Thyroid gland (tissue), 4 donors: Measurements from ENCODE around the gene TLL1. TPM values are rescaled to one million over a fixed set of nuclear protein-coding genes. Genes with fewer than 3 reads are reported as not detected.

Source experiments
- DNase-seq, 2 donors: peaks; one replicate each; pipeline ENCODE4 v3.0.0-alpha.2; 2019
- H3K27ac ChIP-seq, 3 donors: fragments of 200-600 bp; sonication (generic); 1 replicate in 2 of 3; 2 replicates in 1 of 3; pipeline ENCODE4 v1.5.1; 2016 to 2019; ENCODE audit warnings: mild to moderate bottlenecking in 1 of 3, moderate library complexity in 1 of 3
- H3K27me3 ChIP-seq: fragments of 200-600 bp; sonication (generic); one replicate; pipeline ENCODE4 v1.5.1; 2019
- H3K36me3 ChIP-seq, 2 donors: fragments of 200-600 bp; sonication (generic); one replicate each; pipeline ENCODE4 v1.5.1; 2016 to 2019
- H3K4me1 ChIP-seq, 2 donors: fragments of 200-600 bp; sonication (generic); one replicate each; pipeline ENCODE4 v1.5.1; 2017 to 2019
- H3K4me3 ChIP-seq, 3 donors: fragments of 200-600 bp; sonication (generic); replicated peaks in 1 of 3; 1 replicate in 2 of 3; 2 replicates in 1 of 3; pipeline ENCODE4 v1.5.1; 2016; ENCODE audit warnings: mild to moderate bottlenecking in 1 of 3
- H3K9me3 ChIP-seq: fragments of 200-600 bp; sonication (generic); one replicate; pipeline ENCODE4 v1.5.1; 2017
- POLR2A ChIP-seq, 2 donors: fragments of 450-650 bp; IDR thresholded peaks; one replicate each; pipeline ENCODE4 v1.6.1; 2017; ENCODE audit warnings: antibody characterized with exemption in 2 of 2, mild to moderate bottlenecking in 2 of 2, moderate library complexity in 1 of 2
- WGBS, 2 donors: methylation state at CpG; one replicate each; pipeline ENCODE4 v1.1.5; 2017; 5-methylcytosine and 5-hydroxymethylcytosine counted together
- intact Hi-C: fragments of 100-400 bp; cut with DNase I; formaldehyde crosslinking; loops from one replicate; pipeline ENCODE4 v1.15.1; 2023
- total RNA-seq, 4 donors: library from RNA; depleted of rRNA; stranded (reverse); fragments of >200 nt; gene quantifications; one replicate each; pipeline ENCODE4 v1.2.3, GENCODE V29; 2016
- TF ChIP-seq, protein P1 (sequence below), 6 experiments: fragments of 200-600 bp in 3 of 6; fragments of 450-650 bp in 3 of 6; sonication (generic) in 3 of 6; IDR thresholded peaks; one replicate each; pipeline ENCODE4 v1.5.1; 2016 to 2019; ENCODE audit warnings: antibody characterized with exemption in 6 of 6, mild to moderate bottlenecking in 2 of 6, inconsistent platforms in 1 of 6, moderate library complexity in 1 of 6

TLL1 gene
- total RNA-seq, 4 donors from 2014 or later = 6.0 to 10.3 (median 7.8) TPM

DNA sequence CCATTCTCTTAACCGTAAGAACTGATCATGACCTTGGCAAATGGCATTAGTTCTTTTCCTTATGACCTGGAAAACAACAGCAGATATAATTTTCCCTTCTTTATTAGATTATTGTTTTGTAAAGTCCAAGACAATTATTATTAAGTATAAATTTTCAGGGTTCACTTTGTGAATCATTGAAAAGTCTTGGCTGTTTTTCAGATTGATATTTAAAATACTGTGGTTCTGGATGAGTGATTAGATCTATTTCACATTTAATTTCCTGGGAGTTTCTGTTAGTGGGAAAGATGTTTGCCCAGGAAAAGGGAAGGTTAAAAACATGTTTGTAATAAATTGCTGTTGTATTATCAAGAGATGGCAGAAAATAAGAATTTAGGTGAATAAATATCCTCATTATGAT lies 194.9 kb downstream of the TLL1 start:
- Histone ChIP-seq H3K36me3 (no peaks in the 10 kb centered on the region), H3K27me3 (no peaks in the 10 kb centered on the region), H3K4me1 (no peaks in the 10 kb centered on the region), H3K9me3 (no peaks in the 10 kb centered on the region), H3K4me3 (no peak overlapping the region), H3K27ac (no peak overlapping the region)
- no peak for TF ChIP-seq POLR2A (IDR thresholded peaks at IDR 0.05)
- TF ChIP-seq, protein P1, sequence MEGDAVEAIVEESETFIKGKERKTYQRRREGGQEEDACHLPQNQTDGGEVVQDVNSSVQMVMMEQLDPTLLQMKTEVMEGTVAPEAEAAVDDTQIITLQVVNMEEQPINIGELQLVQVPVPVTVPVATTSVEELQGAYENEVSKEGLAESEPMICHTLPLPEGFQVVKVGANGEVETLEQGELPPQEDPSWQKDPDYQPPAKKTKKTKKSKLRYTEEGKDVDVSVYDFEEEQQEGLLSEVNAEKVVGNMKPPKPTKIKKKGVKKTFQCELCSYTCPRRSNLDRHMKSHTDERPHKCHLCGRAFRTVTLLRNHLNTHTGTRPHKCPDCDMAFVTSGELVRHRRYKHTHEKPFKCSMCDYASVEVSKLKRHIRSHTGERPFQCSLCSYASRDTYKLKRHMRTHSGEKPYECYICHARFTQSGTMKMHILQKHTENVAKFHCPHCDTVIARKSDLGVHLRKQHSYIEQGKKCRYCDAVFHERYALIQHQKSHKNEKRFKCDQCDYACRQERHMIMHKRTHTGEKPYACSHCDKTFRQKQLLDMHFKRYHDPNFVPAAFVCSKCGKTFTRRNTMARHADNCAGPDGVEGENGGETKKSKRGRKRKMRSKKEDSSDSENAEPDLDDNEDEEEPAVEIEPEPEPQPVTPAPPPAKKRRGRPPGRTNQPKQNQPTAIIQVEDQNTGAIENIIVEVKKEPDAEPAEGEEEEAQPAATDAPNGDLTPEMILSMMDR (IDR thresholded peaks at IDR 0.05) = no peak
- 64 to 91% methylated on average over 1 of the region's 1 CpG for WGBS, 2 donors
- DNase-seq = no peak
- intact Hi-C loops = no loop called here

DNA sequence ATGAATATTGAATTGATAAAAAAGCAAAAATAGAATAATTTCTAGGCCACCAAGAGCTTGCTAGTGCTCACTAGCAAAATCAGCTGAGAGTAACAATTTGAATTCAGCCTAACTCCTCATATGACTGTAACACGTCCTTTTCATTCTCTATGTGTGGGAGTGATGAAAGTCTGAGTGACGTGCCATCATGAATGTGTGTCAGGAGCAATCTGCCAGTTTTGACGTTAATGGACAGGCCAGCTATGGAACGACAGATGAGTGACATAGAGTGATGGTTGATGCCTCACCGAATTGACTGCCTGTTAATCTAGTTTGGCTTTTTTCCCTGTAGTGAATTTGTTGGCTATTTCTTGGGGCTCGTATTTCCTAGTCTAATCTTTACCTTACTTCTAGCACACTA lies 200.7 kb downstream of the TLL1 start:
- no peak for DNase-seq
- Histone ChIP-seq H3K27me3 (no peaks in the 10 kb centered on the region), H3K4me1 (no peaks in the 10 kb centered on the region), H3K27ac (no peak overlapping the region), H3K4me3 (no peak overlapping the region), H3K36me3 (no peaks in the 10 kb centered on the region), H3K9me3 (no peaks in the 10 kb centered on the region)
- TF ChIP-seq POLR2A (IDR thresholded peaks at IDR 0.05) = no peak
- TF ChIP-seq, protein P1 (IDR thresholded peaks at IDR 0.05) = no peak
- 87 to 93% methylated on average over 6 of the region's 6 CpGs for WGBS, 2 donors
- intact Hi-C loops = no loop called here

DNA sequence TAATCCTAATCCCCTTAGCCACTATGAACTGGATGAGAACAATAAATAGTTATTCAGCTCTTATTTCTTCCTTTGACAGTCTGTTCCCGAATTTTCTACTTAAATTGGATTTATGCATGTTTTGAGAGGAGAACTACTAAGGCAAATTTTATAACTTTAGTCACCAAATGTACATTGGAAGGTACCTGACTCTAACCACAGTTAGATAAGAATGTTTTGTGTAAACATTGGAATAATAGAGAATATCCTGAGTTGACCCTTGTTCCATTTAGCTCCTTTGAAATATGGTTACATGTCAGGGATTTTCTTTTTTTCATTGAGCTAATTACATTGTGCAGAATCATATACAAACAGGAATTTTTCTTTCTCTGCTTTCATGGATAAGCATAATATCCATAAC lies 202.6 kb downstream of the TLL1 start:
- H3K27ac ChIP-seq = no peak overlapping the region
- WGBS, 2 donors = 77 to 84% methylated on average over 1 of the region's 1 CpG
- no peaks in the 10 kb centered on the region for H3K4me1 ChIP-seq
- intact Hi-C loops = loop anchor here (5.0 kb wide), 1 partner anchor 538 kb away; no protein-coding TSS in a partner anchor
- no peaks in the 10 kb centered on the region for H3K27me3 ChIP-seq
- H3K36me3 ChIP-seq = no peaks in the 10 kb centered on the region
- no peaks in the 10 kb centered on the region for H3K9me3 ChIP-seq
- TF ChIP-seq POLR2A (IDR thresholded peaks at IDR 0.05) = no peak
- TF ChIP-seq, protein P1 (IDR thresholded peaks at IDR 0.05) = no peak
- no peak for DNase-seq
- H3K4me3 ChIP-seq = no peak overlapping the region

DNA sequence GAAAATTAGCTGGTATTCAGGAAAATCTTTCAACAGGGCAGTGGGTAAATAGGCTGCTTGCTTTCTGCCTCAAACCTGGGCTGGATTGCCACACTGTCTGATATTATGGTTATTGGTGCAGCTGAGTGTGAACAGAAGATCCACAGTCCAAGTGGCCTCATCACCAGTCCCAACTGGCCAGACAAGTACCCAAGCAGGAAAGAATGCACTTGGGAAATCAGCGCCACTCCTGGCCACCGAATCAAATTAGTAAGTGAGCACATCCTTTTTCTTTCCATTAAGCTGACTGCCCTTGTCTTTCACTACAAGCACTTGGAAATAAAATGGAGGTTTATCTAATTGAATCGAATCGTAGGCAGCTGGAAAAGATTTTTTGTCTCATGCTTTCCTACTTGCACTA lies 204.7 kb downstream of the TLL1 start:
- H3K27me3 ChIP-seq = no peaks in the 10 kb centered on the region
- DNase-seq = no peak
- no peak overlapping the region for H3K4me3 ChIP-seq
- WGBS, 2 donors = 82 to 84% methylated on average over 4 of the region's 4 CpGs
- no peak overlapping the region for H3K27ac ChIP-seq
- intact Hi-C loops = loop anchor here (5.0 kb wide), 1 partner anchor 540 kb away; no protein-coding TSS in a partner anchor
- TF ChIP-seq, protein P1 (IDR thresholded peaks at IDR 0.05) = no peak
- no peak for TF ChIP-seq POLR2A (IDR thresholded peaks at IDR 0.05)
- no peaks in the 10 kb centered on the region for H3K4me1 ChIP-seq
- H3K9me3 ChIP-seq = no peaks in the 10 kb centered on the region
- no peaks in the 10 kb centered on the region for H3K36me3 ChIP-seq

DNA sequence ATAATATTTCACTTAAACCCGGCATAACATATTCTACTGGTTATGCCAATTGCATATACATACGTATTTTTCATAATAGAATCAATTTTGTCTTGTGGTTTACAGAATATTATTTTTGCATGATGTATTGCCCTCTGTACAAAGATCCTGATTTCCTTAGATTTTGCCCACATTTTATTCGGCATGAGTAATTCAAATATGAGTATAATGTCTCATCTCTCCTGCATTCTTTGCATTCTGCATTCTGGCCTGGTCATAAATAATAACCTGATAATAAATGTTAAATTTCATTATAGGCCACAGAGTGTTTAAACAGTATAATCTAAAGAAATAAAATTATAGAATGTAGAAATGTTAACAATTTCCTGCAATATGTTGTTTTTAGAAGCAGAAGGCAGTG lies 205.3 kb downstream of the TLL1 start:
- intact Hi-C loops = loop anchor here (5.0 kb wide), 1 partner anchor 541 kb away; no protein-coding TSS in a partner anchor
- TF ChIP-seq POLR2A (IDR thresholded peaks at IDR 0.05) = no peak
- TF ChIP-seq, protein P1 (IDR thresholded peaks at IDR 0.05) = no peak
- DNase-seq = no peak
- H3K4me3 ChIP-seq = no peak overlapping the region
- WGBS, 2 donors = 96 to 97% methylated on average over 3 of the region's 3 CpGs
- no peaks in the 10 kb centered on the region for H3K27me3 ChIP-seq
- no peaks in the 10 kb centered on the region for H3K36me3 ChIP-seq
- no peaks in the 10 kb centered on the region for H3K9me3 ChIP-seq
- no peak overlapping the region for H3K27ac ChIP-seq
- H3K4me1 ChIP-seq = no peaks in the 10 kb centered on the region
